Measurements from ENCODE around the gene ELL2.

ELL2 gene

DNA sequence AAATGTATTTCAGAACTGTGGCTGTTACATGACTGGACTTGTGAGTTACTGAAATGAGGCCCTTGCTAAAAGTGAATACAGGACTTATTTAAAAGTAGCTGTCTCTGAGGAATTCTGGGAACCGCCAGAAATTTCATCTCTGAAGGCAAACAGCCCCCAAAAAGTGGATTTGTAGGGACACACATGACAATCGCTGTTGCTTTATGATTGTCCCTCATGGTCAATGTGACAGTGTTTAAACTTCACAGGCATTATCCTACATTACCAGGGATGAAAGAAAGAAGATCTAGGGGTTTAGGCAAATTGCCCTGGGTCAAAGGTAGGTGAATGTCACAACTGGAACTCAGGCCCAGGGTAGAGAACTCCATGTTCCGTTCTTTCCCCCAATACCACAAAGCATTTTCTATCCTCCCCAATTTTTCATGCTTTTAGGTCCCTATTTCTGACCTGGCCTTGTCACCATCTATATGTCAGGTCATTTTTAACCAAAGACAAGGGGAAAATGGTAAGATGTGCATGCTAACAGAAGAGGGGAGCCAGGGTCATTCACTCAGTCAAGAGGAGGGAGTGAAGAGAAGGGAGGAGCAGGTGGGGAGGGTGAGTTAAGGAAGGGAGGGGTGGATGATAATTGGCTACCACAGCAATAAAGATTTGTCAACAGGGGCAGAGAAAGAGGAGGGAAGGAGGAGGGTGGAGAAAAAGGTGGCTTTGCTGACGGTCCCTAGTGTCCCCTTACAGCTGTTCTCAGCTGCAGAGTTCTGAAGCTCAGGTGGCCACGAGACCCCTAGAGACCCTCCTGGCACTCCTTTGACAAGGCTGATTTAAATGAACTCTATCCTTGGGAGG, 81.3 kb downstream of the ELL2 start:
- no peak overlapping the region for H3K4me3 ChIP-seq (ENCODE audit: low read length)
- TF ChIP-seq, protein P1, sequence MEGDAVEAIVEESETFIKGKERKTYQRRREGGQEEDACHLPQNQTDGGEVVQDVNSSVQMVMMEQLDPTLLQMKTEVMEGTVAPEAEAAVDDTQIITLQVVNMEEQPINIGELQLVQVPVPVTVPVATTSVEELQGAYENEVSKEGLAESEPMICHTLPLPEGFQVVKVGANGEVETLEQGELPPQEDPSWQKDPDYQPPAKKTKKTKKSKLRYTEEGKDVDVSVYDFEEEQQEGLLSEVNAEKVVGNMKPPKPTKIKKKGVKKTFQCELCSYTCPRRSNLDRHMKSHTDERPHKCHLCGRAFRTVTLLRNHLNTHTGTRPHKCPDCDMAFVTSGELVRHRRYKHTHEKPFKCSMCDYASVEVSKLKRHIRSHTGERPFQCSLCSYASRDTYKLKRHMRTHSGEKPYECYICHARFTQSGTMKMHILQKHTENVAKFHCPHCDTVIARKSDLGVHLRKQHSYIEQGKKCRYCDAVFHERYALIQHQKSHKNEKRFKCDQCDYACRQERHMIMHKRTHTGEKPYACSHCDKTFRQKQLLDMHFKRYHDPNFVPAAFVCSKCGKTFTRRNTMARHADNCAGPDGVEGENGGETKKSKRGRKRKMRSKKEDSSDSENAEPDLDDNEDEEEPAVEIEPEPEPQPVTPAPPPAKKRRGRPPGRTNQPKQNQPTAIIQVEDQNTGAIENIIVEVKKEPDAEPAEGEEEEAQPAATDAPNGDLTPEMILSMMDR (conservative IDR thresholded peaks at IDR 0.05; ENCODE audit: low read length): no peak
- DNase-seq (ENCODE audit: low read depth): no peak

DNA sequence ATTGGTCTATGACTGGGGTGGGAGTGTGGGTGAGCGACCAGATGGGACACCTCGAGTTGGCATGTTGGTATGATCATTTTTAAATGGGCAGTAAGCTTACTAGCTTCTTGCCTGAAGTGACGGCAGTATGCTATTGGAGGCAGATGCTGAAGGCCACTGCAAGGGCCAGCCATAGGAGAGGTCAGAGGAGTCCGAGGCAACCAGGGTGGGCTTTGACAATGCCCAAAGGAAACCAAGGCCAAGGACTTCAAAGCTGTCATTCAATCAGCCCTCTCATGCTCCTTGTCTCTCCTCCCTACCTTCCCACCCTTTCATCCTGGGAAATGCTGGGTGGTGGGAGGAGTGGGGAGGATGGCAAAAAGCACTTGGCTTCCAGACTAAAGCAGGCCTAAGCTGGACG, 82.0 kb downstream of the ELL2 start:
- TF ChIP-seq, protein P1 (conservative IDR thresholded peaks at IDR 0.05; ENCODE audit: low read length): no peak
- no peak for DNase-seq (ENCODE audit: low read depth)
- no peak overlapping the region for H3K4me3 ChIP-seq (ENCODE audit: low read length)

DNA sequence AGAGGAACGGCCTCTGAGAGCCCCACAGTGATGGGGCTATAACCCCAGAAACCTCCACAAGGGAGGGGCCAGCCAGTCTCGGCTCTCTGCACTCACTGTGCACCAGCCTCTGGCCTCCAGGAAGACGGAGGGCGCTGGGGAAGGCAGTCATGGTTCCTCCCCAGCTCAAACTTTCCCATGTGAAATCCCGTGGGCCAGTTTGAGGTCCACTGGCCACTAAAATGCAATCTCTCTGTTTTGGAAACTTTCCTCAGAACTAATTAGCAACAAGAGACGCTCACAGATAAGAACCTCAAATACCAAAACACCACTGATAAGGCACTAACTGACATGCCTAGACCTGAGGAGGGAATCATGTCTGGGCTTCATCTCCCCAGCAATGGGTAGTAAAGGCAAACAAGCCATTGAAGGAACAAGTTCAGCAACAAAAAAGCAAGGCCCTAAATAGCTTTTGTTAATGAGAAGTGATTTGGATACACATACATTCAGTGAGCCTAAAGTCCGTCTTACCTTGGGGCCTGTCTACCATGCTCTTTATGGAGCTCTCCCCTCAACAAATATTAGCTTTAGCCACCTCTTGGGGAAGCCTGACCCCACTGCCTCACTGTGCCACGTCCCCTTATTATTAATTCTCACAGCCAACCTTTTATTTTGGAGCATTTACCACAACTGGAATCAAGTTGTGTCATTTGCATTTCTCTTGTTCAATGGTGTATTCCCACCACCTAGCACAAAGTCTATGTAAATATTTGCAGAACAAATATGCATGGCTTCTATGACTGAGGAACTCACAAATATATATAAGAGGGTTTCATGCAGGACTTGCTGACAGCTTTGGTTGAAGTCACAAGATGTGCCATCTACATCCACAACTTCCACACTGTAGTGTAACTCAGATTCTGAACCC, 83.0 kb downstream of the ELL2 start:
- TF ChIP-seq, protein P1 (conservative IDR thresholded peaks at IDR 0.05; ENCODE audit: low read length): no peak
- no peak for DNase-seq (ENCODE audit: low read depth)
- no peak overlapping the region for H3K4me3 ChIP-seq (ENCODE audit: low read length)

DNA sequence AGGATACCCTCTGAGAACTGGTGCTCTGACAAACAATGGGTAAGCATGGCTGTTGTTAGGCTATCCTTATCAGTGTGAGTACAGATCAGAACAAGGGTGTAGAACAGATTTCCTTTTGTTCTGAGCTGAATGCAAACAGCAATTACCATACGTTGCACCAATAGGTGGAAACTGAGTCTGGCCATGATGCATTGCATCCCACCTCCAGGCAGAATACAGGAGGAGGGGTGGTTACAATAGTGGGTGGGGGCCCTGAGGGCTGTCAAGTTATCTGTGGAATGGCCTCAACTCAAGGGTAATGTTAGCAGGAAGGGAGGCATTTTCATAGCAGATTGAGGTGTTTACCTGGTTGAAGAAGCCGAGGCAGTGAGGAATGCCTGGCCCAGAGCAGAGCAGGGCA, 84.9 kb downstream of the ELL2 start:
- TF ChIP-seq, protein P1 (conservative IDR thresholded peaks at IDR 0.05; ENCODE audit: low read length): no peak
- no peak overlapping the region for H3K4me3 ChIP-seq (ENCODE audit: low read length)
- DNase-seq (ENCODE audit: low read depth): no peak

DNA sequence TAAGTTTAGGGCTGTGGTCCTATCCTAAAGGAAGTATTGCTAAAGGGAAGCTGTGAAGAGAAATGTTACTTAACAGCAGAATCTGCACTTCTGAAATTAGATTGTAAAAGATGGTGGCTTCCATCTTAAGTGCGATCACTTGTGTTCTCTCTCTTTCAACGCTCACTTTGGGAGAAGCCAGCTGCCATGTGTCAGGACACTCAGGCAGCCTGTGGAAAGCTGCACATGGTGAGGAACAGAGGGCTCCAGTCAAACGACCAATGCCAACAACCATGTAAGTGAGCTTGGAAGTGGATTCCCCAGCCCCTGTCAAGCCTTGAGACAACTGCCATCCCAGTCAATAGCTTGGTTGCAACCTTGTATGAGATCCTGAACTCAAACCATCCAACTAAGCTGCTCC, 87.4 kb downstream of the ELL2 start:
- H3K4me3 ChIP-seq (ENCODE audit: low read length): no peak overlapping the region
- TF ChIP-seq, protein P1 (conservative IDR thresholded peaks at IDR 0.05; ENCODE audit: low read length): no peak
- DNase-seq (ENCODE audit: low read depth): no peak

DNA sequence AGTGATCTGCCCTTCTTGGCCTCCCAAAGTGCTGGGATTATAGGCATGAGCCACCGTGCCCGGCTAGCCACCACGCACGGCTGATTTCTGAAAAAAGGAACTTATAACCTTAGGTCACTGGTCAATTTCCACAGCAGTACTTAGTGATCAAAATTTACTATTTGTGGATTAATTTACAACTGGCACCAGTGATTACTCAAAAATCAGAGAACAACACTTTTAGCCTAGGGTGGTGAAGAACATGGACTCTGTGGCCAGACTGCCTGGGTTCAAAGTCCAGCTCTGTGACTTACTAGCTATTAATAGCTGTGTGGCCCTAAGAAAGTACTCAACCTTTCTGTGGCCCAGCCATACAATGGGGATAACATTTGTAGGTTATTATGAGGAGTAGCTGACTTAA, 88.3 kb downstream of the ELL2 start:
- TF ChIP-seq, protein P1 (conservative IDR thresholded peaks at IDR 0.05; ENCODE audit: low read length): no peak
- H3K4me3 ChIP-seq (ENCODE audit: low read length): no peak overlapping the region
- no peak for DNase-seq (ENCODE audit: low read depth)
